HepG2 (cell line): ENCODE measurements around the gene ENSA. TPM values are rescaled to one million over a fixed set of nuclear protein-coding genes. Genes with fewer than 3 reads are reported as not detected.
"Not testable (repeated sequence)": the region's sequence is repeated elsewhere in the genome, so short reads cannot be mapped to it uniquely, and the experiment has no call there.

ENCODE experiments used
- ATAC-seq: fragments of 200-7000 bp; cut with Tn5 transposase; 3 replicates; pipeline ENCODE4 v1.9.1; 2020; ENCODE audit warnings: mild to moderate bottlenecking, moderate library complexity
- BruUV-seq: library from RNA; stranded (reverse); fragments of 400-500 nt; replicated peaks from 2 replicates; lab custom pipeline; 2021; lab: Mats Ljungman, UMichigan
- CTCF ChIA-PET: fragments of 300-600 bp; formaldehyde crosslinking; extraction: SDS; loops from one replicate; lab custom pipeline; 2021; ENCODE audit warnings: low total read pairs, inconsistent platforms, low intra/inter-chr PET ratio; lab: Yijun Ruan, JAX
- POLR2A ChIA-PET: fragments of 350-600 bp; sonication (Branson Sonifier 250); formaldehyde crosslinking; loops from one replicate; lab custom pipeline; 2020; ENCODE audit warnings: antibody characterized with exemption, inconsistent platforms; lab: Yijun Ruan, JAX
- DNase-seq: peaks from one replicate; pipeline ENCODE4 v3.0.0-alpha.2; 2015; ENCODE audit warnings: low spot score
- FAIRE-seq: peaks from 3 replicates; lab custom pipeline; 2011; peaks lifted over from hg19 to GRCh38; lab: Jason Lieb, UNC
- H2AFZ ChIP-seq: one replicate; pipeline ENCODE4 v1.6.1; 2011; ENCODE audit warnings: low read length, inconsistent platforms
- H3K27ac ChIP-seq: fragments of 300-600 bp; 3 replicates; pipeline ENCODE4 v1.8.0; 2011; ENCODE audit warnings: mixed run types, mild to moderate bottlenecking, mixed read lengths, low read length, inconsistent platforms; ENCODE audit not compliant: insufficient read depth; ENCODE audit errors: extremely low read length
- H3K27me3 ChIP-seq, 2 experiments: fragments of 200-600 bp in 1 of 2; 2 replicates in 1 of 2; 3 replicates in 1 of 2; pipeline versions ENCODE4 v1.6.0 to v1.8.0; 2011; ENCODE audit warnings: low read length in 2 of 2, mild to moderate bottlenecking in 2 of 2, moderate library complexity in 2 of 2, inconsistent platforms in 1 of 2; ENCODE audit not compliant: insufficient read depth in 2 of 2, control insufficient read depth in 1 of 2
- H3K36me3 ChIP-seq, 2 experiments: fragments of 200-600 bp in 1 of 2; replicated peaks in 1 of 2; 2 replicates in 1 of 2; 3 replicates in 1 of 2; pipeline versions ENCODE4 v1.5.1 to v1.8.0; 2011; ENCODE audit warnings: low read length in 2 of 2, inconsistent platforms in 1 of 2; ENCODE audit not compliant: insufficient read depth in 2 of 2, control insufficient read depth in 1 of 2
- H3K4me1 ChIP-seq: 2 replicates; pipeline ENCODE4 v1.5.1; 2012; ENCODE audit warnings: low read length, inconsistent platforms; ENCODE audit not compliant: insufficient read depth
- H3K4me2 ChIP-seq: 2 replicates; pipeline ENCODE4 v1.6.0; 2011; ENCODE audit warnings: low read depth, low read length, inconsistent platforms
- H3K4me3 ChIP-seq, 3 experiments: fragments of 200-600 bp in 1 of 3; sonication (generic), shearing (Covaris generic) in 1 of 3; replicated peaks in 1 of 3; 2 replicates each; pipeline ENCODE4 v1.5.1; 2011 to 2016; ENCODE audit warnings: low read length in 3 of 3, inconsistent platforms in 2 of 3, low read depth in 2 of 3, mild to moderate bottlenecking in 2 of 3, control low read depth in 1 of 3, mixed read lengths in 1 of 3; ENCODE audit not compliant: insufficient read depth in 1 of 3
- H3K79me2 ChIP-seq: one replicate; pipeline ENCODE4 v1.6.1; 2011; ENCODE audit warnings: low read length, inconsistent platforms; ENCODE audit not compliant: insufficient read depth
- H3K9ac ChIP-seq: 2 replicates; pipeline ENCODE4 v1.6.0; 2011; ENCODE audit warnings: mild to moderate bottlenecking, low read depth, low read length, inconsistent platforms; ENCODE audit not compliant: insufficient read depth
- H3K9me3 ChIP-seq: 2 replicates; pipeline ENCODE4 v1.5.1; 2012; ENCODE audit warnings: mild to moderate bottlenecking, low read length
- H4K20me1 ChIP-seq: 2 replicates; pipeline ENCODE4 v1.6.0; 2011; ENCODE audit warnings: inconsistent platforms, mild to moderate bottlenecking, low read length, moderate library complexity; ENCODE audit not compliant: insufficient read depth
- BHLHE40 ChIP-seq: IDR thresholded peaks from 2 replicates; pipeline ENCODE4 v1.6.1; 2011; ENCODE audit warnings: low read length, improper control_type of control experiment
- E2F1 ChIP-seq: sonication (generic); formaldehyde crosslinking; IDR thresholded peaks from 2 replicates; pipeline ENCODE4 v1.5.0; 2020; ENCODE audit warnings: missing genetic modification reagents
- PREB ChIP-seq: sonication (generic); formaldehyde crosslinking; IDR thresholded peaks from 2 replicates; pipeline ENCODE4 v1.4.0; 2020; ENCODE audit warnings: missing genetic modification reagents
- SATB2 ChIP-seq: sonication (generic); formaldehyde crosslinking; IDR thresholded peaks from 2 replicates; pipeline ENCODE4 v1.5.0; 2020; ENCODE audit warnings: missing genetic modification reagents
- SP5 ChIP-seq: IDR thresholded peaks from 2 replicates; pipeline ENCODE4 v1.6.1; 2016; ENCODE audit warnings: low read depth, borderline replicate concordance
- STAT6 ChIP-seq: sonication (generic); formaldehyde crosslinking; IDR thresholded peaks from 2 replicates; pipeline ENCODE4 v1.4.0; 2020; ENCODE audit warnings: missing genetic modification reagents, mild to moderate bottlenecking, borderline replicate concordance
- ZNF446 ChIP-seq: sonication (generic); formaldehyde crosslinking; IDR thresholded peaks from 2 replicates; pipeline ENCODE4 v1.5.0; 2020; ENCODE audit warnings: mild to moderate bottlenecking, missing genetic modification reagents
- ZNF557 ChIP-seq: sonication (generic); formaldehyde crosslinking; IDR thresholded peaks from 2 replicates; pipeline ENCODE4 v1.4.0; 2020; ENCODE audit warnings: missing genetic modification reagents
- ZNF614 ChIP-seq: IDR thresholded peaks from 2 replicates; pipeline ENCODE4 v1.6.1; 2018; ENCODE audit warnings: missing biosample characterization, missing genetic modification reagents, inconsistent platforms, borderline replicate concordance
- ZNF639 ChIP-seq: conservative IDR thresholded peaks from 2 replicates; pipeline ENCODE4 v1.6.1; 2018; ENCODE audit warnings: missing genetic modification reagents
- WGBS: methylation state at CpG from one replicate; pipeline ENCODE4 v1.1.6; 2017; ENCODE audit warnings: low lambda C conversion rate; 5-methylcytosine and 5-hydroxymethylcytosine counted together
- in situ Hi-C: cut with HindIII; loops from 2 replicates; pipeline ENCODE4 v1.10.0; 2017; ENCODE audit warnings: low pct_unique_long_range_greater_than_20kb; ENCODE audit not compliant: extremely low pct_ligation_motif_present
- intact Hi-C: fragments of 100-400 bp; cut with micrococcal nuclease; formaldehyde crosslinking; loops from one replicate; pipeline ENCODE4 v1.10.0; 2022; ENCODE audit not compliant: unreplicated experiment
- polyA plus RNA-seq, 8 experiments: library from polyadenylated mRNA; depleted of rRNA in 3 of 8; stranded (reverse) in 7 of 8; unstranded in 1 of 8; fragments of >200 nt; fragmentation: Illumina TruSeq in 4 of 8; extraction: Trizol in 4 of 8; gene quantifications; 2 replicates each; pipeline versions ENCODE4 v1.2.1 to v1.2.3, GENCODE V29; 2011 to 2016; ENCODE audit warnings: low read depth in 4 of 8, missing spikeins in 1 of 8, mixed read lengths in 1 of 8; ENCODE audit not compliant: insufficient read depth in 1 of 8
- total RNA-seq, 5 experiments: library from RNA; depleted of rRNA; stranded (reverse); fragments of >200 nt; fragmentation: Illumina TruSeq; extraction: Trizol; gene quantifications; 2 replicates each; pipeline ENCODE4 v1.2.3, GENCODE V29; 2016; ENCODE audit warnings: low read depth in 1 of 5

Gene ENSA
- total and polyA plus RNA-seq, 2 of the 13 experiments (the other 11 are each of a cell fraction or from before 2014, with no cell fraction given) = 54.5 to 111 TPM

- H3K27ac ChIP-seq = no peak overlapping the region
- H4K20me1 ChIP-seq = no peaks in the 10 kb centered on the region
- H3K4me3 ChIP-seq = no peak overlapping the region
- no peak overlapping the region for H2AFZ ChIP-seq
- intact Hi-C loops = no loop called here
- FAIRE-seq = no peak
- POLR2A ChIA-PET = no interaction called here
- no peaks in the 10 kb centered on the region for H3K4me1 ChIP-seq
- TF ChIP-seq STAT6 (CRISPR knock-in tag) (no peak), ZNF557 (no peak), PREB (no peak), ZNF639 (CRISPR knock-in tag) (no peak), SP5 (CRISPR knock-in tag) (no peak), ZNF446 (no peak), ZNF614 (no peak), SATB2 (CRISPR knock-in tag) (no peak), BHLHE40 (no peak), E2F1 (CRISPR knock-in tag) (no peak)
- TF ChIP-seq, all 625 proteins: peak for 0
- no peaks in the 10 kb centered on the region for H3K27me3 ChIP-seq
- H3K36me3 ChIP-seq = peaks cover 2 to 21% of the 10 kb centered on the region in 2 experiments; a peak in 3 of 5 replicates
- DNase-seq (no peak), ATAC-seq (no peak)
- H3K4me2 ChIP-seq = no peak overlapping the region
- H3K79me2 ChIP-seq = no peaks in the 10 kb centered on the region
- H3K9me3 ChIP-seq = no peaks in the 10 kb centered on the region
- no peak overlapping the region for H3K9ac ChIP-seq
- CTCF ChIA-PET = no interaction called here
- BruUV-seq = no TSS peak
- in situ Hi-C loops = no loop called here
- WGBS = 84% methylated on average over 4 of the region's 4 CpGs
Measured at GRCh38 chr1:150660584-150660983, 31.2 kb upstream of the ENSA start.

GRCh38 chr1:150657064-150657463 is 27.7 kb upstream of the ENSA start:
- ATAC-seq, H3K27ac ChIP-seq, FAIRE-seq, H3K9ac ChIP-seq, H3K4me3 ChIP-seq, CTCF ChIA-PET, POLR2A ChIA-PET, DNase-seq, H3K9me3 ChIP-seq, H3K27me3 ChIP-seq, H3K79me2 ChIP-seq, BruUV-seq, H2AFZ ChIP-seq, H4K20me1 ChIP-seq, in situ Hi-C loops, H3K4me2 ChIP-seq, intact Hi-C loops, H3K4me1 ChIP-seq: not testable (repeated sequence)
- WGBS = 99% methylated on average over 4 of the region's 4 CpGs
- peaks cover 2 to 18% of the 10 kb centered on the region in 2 experiments; a peak in 2 of 5 replicates for H3K36me3 ChIP-seq
